OCI-LY7 (cell line): ENCODE data around the gene CARNS1. TPM values are rescaled to one million over a fixed set of nuclear protein-coding genes. Genes with fewer than 3 reads are reported as not detected.

Source experiments
- BruUV-seq: library from RNA; stranded (reverse); fragments of 400-500 nt; replicated peaks from 2 replicates; lab custom pipeline; 2021; lab: Mats Ljungman, UMichigan
- CTCF ChIA-PET: fragments of 300-600 bp; sonication (Branson Sonifier 250); formaldehyde crosslinking; loops from one replicate; lab custom pipeline; 2022; ENCODE audit warnings: antibody characterized with exemption; ENCODE audit not compliant: unreplicated experiment; lab: Charles Lee
- POLR2A ChIA-PET: fragments of 300-600 bp; sonication (Branson Sonifier 250); formaldehyde crosslinking; loops from one replicate; lab custom pipeline; 2022; ENCODE audit warnings: antibody characterized with exemption; lab: Charles Lee
- DNase-seq: peaks from one replicate; pipeline ENCODE4 v3.0.0-alpha.2; 2015; ENCODE audit warnings: low spot score
- H2AFZ ChIP-seq: fragments of 200-600 bp; sonication (generic), shearing (Covaris generic); 2 replicates; pipeline ENCODE4 v1.6.1; 2014; ENCODE audit warnings: mild to moderate bottlenecking, antibody characterized with exemption, low read length, moderate library complexity
- H3K27ac ChIP-seq: fragments of 200-600 bp; sonication (generic); 2 replicates; pipeline ENCODE4 v1.5.1; 2014; ENCODE audit warnings: mixed run types, low read depth, mild to moderate bottlenecking, moderate library complexity, low read length, inconsistent platforms; ENCODE audit not compliant: poor library complexity, severe bottlenecking
- H3K36me3 ChIP-seq: fragments of 200-600 bp; sonication (generic); 2 replicates; pipeline ENCODE4 v1.6.1; 2014; ENCODE audit warnings: mild to moderate bottlenecking, antibody characterized with exemption, low read length, moderate library complexity, mixed read lengths; ENCODE audit not compliant: insufficient read depth
- H3K4me1 ChIP-seq: fragments of 200-600 bp; sonication (generic); 2 replicates; pipeline ENCODE4 v1.5.1; 2014; ENCODE audit warnings: mild to moderate bottlenecking, low read length; ENCODE audit not compliant: insufficient read depth, poor library complexity, severe bottlenecking
- H3K4me2 ChIP-seq: fragments of 200-600 bp; sonication (generic); 2 replicates; pipeline ENCODE4 v1.6.1; 2014; ENCODE audit warnings: mild to moderate bottlenecking, low read length
- H3K4me3 ChIP-seq: fragments of 200-600 bp; sonication (generic); 2 replicates; pipeline ENCODE4 v1.5.1; 2014; ENCODE audit warnings: mild to moderate bottlenecking, low read depth, low read length; ENCODE audit not compliant: poor library complexity, severe bottlenecking
- H3K79me2 ChIP-seq: fragments of 200-600 bp; sonication (generic); 2 replicates; pipeline ENCODE4 v1.6.1; 2016; ENCODE audit warnings: low read depth, mild to moderate bottlenecking, low read length, moderate library complexity, mixed read lengths; ENCODE audit not compliant: insufficient read depth
- H3K9me2 ChIP-seq: fragments of 200-600 bp; sonication (generic); 2 replicates; pipeline ENCODE4 v1.6.1; 2016; ENCODE audit warnings: mild to moderate bottlenecking, low read length, mixed read lengths; ENCODE audit not compliant: insufficient read depth
- H3K9me3 ChIP-seq: fragments of 200-600 bp; sonication (generic); 2 replicates; pipeline ENCODE4 v1.6.1; 2014; ENCODE audit warnings: mild to moderate bottlenecking, mixed run types, low read length, mixed read lengths
- H4K20me1 ChIP-seq: fragments of 200-600 bp; sonication (generic); 2 replicates; pipeline ENCODE4 v1.6.1; 2014; ENCODE audit warnings: mild to moderate bottlenecking, antibody characterized with exemption, low read length, moderate library complexity, mixed read lengths; ENCODE audit not compliant: insufficient read depth
- EZH2phosphoT487 ChIP-seq: fragments of 200-600 bp; sonication (generic); IDR thresholded peaks from 2 replicates; pipeline ENCODE4 v1.6.1; 2018; ENCODE audit warnings: low read depth, borderline replicate concordance, mild to moderate bottlenecking, mixed run types, antibody characterized with exemption, low read length, moderate library complexity, mixed read lengths
- intact Hi-C: fragments of 100-400 bp; cut with micrococcal nuclease; formaldehyde crosslinking; loops from one replicate; pipeline ENCODE4 v1.10.0; 2022; ENCODE audit not compliant: unreplicated experiment
- total RNA-seq, 2 experiments: library from RNA; depleted of rRNA in 1 of 2; stranded (reverse); fragments of >200 nt in 1 of 2; shearing (Covaris generic) in 1 of 2; gene quantifications; 2 replicates each; pipeline ENCODE4 v1.2.3, GENCODE V29; 2014 to 2022
- TF ChIP-seq, protein P1 (sequence below): fragments of 200-600 bp; sonication (generic); conservative IDR thresholded peaks from 2 replicates; pipeline ENCODE4 v1.5.1; 2014; ENCODE audit warnings: mild to moderate bottlenecking, antibody characterized with exemption, low read length, moderate library complexity, mixed read lengths

Gene CARNS1
- total RNA-seq, 2 experiments from 2014 or later = 0.06 to 0.21 TPM

DNA sequence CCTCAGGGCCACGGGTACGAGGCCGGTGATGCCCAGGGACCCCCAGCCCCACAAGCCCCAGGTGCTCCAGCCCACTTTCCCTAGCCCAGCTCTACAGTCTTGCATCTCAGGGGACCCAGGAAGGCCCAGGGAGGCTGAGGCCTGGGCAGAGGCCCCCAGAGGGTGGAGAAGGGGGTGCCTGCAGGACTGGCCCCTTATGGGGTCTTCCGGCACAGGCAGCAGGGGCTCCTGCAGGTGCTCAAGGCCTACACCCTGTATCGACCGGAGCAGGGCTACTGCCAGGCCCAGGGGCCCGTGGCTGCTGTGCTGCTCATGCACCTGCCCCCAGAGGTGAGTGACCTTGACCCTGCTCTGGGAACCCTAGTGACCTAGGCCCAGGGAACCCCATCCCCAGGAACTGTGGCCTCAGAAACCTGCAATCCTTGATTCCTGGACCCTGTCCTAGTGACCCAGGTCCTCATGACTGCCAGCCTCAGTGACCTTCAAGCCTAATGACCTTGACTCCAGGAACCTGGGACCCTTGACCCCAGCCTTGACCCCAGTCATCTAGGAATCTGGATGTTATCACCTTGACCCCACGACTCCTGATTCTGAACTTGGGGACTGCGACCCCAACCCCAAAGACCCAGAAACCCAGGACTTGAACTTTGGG lies 9.7 kb upstream of the CARNS1 start:
- H3K27ac ChIP-seq = peak overlapping the region; percentile 97
- H3K9me2 ChIP-seq = no peaks in the 10 kb centered on the region
- POLR2A ChIA-PET = interaction anchor here (1.1 to 5.1 kb wide), 2 partner anchors 31 to 53 kb away, joined by 3 to 38 read pairs; partner anchors contain the start of genes POLD4 and PTPRCAP
- no peak for DNase-seq
- H3K4me3 ChIP-seq = peak overlapping the region; percentile 79
- no peak overlapping the region for H2AFZ ChIP-seq
- H3K9me3 ChIP-seq = no peaks in the 10 kb centered on the region
- H3K79me2 ChIP-seq = peaks cover 43% of the 10 kb centered on the region
- TF ChIP-seq, protein P1, sequence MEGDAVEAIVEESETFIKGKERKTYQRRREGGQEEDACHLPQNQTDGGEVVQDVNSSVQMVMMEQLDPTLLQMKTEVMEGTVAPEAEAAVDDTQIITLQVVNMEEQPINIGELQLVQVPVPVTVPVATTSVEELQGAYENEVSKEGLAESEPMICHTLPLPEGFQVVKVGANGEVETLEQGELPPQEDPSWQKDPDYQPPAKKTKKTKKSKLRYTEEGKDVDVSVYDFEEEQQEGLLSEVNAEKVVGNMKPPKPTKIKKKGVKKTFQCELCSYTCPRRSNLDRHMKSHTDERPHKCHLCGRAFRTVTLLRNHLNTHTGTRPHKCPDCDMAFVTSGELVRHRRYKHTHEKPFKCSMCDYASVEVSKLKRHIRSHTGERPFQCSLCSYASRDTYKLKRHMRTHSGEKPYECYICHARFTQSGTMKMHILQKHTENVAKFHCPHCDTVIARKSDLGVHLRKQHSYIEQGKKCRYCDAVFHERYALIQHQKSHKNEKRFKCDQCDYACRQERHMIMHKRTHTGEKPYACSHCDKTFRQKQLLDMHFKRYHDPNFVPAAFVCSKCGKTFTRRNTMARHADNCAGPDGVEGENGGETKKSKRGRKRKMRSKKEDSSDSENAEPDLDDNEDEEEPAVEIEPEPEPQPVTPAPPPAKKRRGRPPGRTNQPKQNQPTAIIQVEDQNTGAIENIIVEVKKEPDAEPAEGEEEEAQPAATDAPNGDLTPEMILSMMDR = no peak
- TF ChIP-seq EZH2phosphoT487 = no peak
- intact Hi-C loops = loop anchor here (10.0 kb wide), 1 partner anchor 239 kb away; no protein-coding TSS in a partner anchor
- CTCF ChIA-PET = no interaction called here
- H4K20me1 ChIP-seq = no peaks in the 10 kb centered on the region
- no TSS peak for BruUV-seq
- H3K36me3 ChIP-seq = peaks cover 48% of the 10 kb centered on the region
- peaks cover 79% of the 10 kb centered on the region for H3K4me1 ChIP-seq
- H3K4me2 ChIP-seq = peak overlapping the region; percentile 73

GRCh38 chr11:67406420-67406968 lies 9.0 kb upstream of the CARNS1 start:
- peaks cover 36% of the 10 kb centered on the region; the same call in 1 of the 2 replicates for H3K79me2 ChIP-seq
- peaks cover 47% of the 10 kb centered on the region for H3K36me3 ChIP-seq
- H3K9me3 ChIP-seq = no peaks in the 10 kb centered on the region
- H3K4me3 ChIP-seq = peak overlapping the region; percentile 79
- peak overlapping the region; percentile 97 for H3K27ac ChIP-seq
- POLR2A ChIA-PET = interaction anchor here (0.6 to 2.0 kb wide), 8 partner anchors 12 to 64 kb away, joined by 3 to 7 read pairs (median 4); partner anchors contain the start of gene PTPRCAP
- H2AFZ ChIP-seq = no peak overlapping the region
- no TSS peak for BruUV-seq
- DNase-seq = no peak
- no peaks in the 10 kb centered on the region for H3K9me2 ChIP-seq
- H3K4me2 ChIP-seq = peak overlapping the region; percentile 73
- intact Hi-C loops = loop anchor here (10.0 kb wide), 1 partner anchor 238 kb away; no protein-coding TSS in a partner anchor
- no peaks in the 10 kb centered on the region for H4K20me1 ChIP-seq
- TF ChIP-seq EZH2phosphoT487 = no peak
- TF ChIP-seq, protein P1 = no peak
- peaks cover 85% of the 10 kb centered on the region for H3K4me1 ChIP-seq
- CTCF ChIA-PET = interaction anchor here (0.6 to 1.0 kb wide), 3 partner anchors 14 to 970 kb away, joined by 3 read pairs; partner anchors contain the start of gene TMEM134
